Esophagus muscularis mucosa (tissue), 4 donors: ENCODE results near the gene CEBPZ.

Source experiments
- EP300 ChIP-seq: sonication (generic); formaldehyde crosslinking; IDR thresholded peaks from one replicate; pipeline ENCODE4 v1.6.1; 2017; ENCODE audit warnings: antibody characterized with exemption
- POLR2A ChIP-seq: fragments of 450-650 bp; IDR thresholded peaks from one replicate; pipeline ENCODE4 v1.6.1; 2017; ENCODE audit warnings: antibody characterized with exemption, moderate library complexity, mild to moderate bottlenecking, low read depth
- POLR2AphosphoS5 ChIP-seq, 2 donors: sonication (generic); formaldehyde crosslinking; IDR thresholded peaks; one replicate each; pipeline ENCODE4 v1.6.1; 2017; ENCODE audit warnings: antibody characterized with exemption in 2 of 2
- TF ChIP-seq, protein P1 (sequence below), 3 experiments: fragments of 200-600 bp in 2 of 3; fragments of 450-650 bp in 1 of 3; sonication (generic) in 2 of 3; IDR thresholded peaks; one replicate each; pipeline ENCODE4 v1.5.1; 2017 to 2019; ENCODE audit warnings: antibody characterized with exemption in 3 of 3, mild to moderate bottlenecking in 2 of 3, moderate library complexity in 1 of 3

DNA sequence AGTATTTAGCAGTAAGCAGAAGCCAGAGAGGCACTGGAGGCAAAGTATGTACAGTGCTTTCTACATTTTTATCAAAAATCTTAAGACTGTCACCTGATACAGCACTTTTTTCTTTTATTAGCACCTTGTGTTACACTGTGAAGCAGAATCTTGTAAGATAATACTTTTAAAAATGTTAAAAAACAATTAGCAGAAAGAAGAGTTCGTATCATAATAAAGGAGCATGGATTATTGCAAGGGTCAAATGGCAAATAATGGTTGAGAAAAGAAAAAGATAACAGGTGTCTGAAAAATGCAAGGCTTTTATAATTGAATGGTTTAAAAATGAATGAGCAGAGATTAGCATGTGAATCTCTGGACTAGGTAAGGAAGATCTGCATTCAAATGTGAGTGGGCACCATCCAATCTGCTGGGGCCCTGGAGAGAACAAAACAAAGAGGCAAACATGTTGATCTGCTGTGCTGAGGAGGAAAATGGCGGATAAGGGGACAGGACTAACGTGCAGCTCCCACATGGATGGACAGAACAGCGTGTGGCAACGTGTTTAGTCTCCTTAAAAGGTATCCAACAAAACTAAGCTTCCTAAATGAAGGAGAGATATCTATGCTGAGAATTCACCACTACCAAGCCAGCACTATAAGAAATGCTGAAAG, 25.6 kb downstream of the CEBPZ start:
- TF ChIP-seq POLR2AphosphoS5 (IDR thresholded peaks at IDR 0.05) (no peak), POLR2A (no peak), EP300 (no peak)
- TF ChIP-seq, protein P1, sequence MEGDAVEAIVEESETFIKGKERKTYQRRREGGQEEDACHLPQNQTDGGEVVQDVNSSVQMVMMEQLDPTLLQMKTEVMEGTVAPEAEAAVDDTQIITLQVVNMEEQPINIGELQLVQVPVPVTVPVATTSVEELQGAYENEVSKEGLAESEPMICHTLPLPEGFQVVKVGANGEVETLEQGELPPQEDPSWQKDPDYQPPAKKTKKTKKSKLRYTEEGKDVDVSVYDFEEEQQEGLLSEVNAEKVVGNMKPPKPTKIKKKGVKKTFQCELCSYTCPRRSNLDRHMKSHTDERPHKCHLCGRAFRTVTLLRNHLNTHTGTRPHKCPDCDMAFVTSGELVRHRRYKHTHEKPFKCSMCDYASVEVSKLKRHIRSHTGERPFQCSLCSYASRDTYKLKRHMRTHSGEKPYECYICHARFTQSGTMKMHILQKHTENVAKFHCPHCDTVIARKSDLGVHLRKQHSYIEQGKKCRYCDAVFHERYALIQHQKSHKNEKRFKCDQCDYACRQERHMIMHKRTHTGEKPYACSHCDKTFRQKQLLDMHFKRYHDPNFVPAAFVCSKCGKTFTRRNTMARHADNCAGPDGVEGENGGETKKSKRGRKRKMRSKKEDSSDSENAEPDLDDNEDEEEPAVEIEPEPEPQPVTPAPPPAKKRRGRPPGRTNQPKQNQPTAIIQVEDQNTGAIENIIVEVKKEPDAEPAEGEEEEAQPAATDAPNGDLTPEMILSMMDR (IDR thresholded peaks at IDR 0.05): no peak
